WTC11 (cell line): ENCODE measurements around the gene STARD10. TPM values are rescaled to one million over a fixed set of nuclear protein-coding genes. Genes with fewer than 3 reads are reported as not detected.

Experiments
- ATAC-seq: fragments of 200-7000 bp; cut with Tn5 transposase; 2 replicates; pipeline ENCODE4 v1.10.0; 2021; ENCODE audit warnings: mild to moderate bottlenecking, moderate library complexity
- CTCF ChIA-PET: fragments of 300-600 bp; sonication (Branson Sonifier 250); formaldehyde crosslinking; loops from one replicate; lab custom pipeline; 2021; ENCODE audit warnings: antibody characterized with exemption; lab: Charles Lee
- POLR2A ChIA-PET: fragments of 350-600 bp; sonication (Branson Sonifier 250); formaldehyde crosslinking; loops from one replicate; lab custom pipeline; 2021; ENCODE audit warnings: antibody characterized with exemption; lab: Charles Lee
- DNase-seq: peaks from one replicate; pipeline ENCODE4 v3.0.0; 2021; ENCODE audit warnings: low spot score
- H3K27ac Mint-ChIP-seq: 2 replicates; pipeline ENCODE4 v1.8.0; 2021; ENCODE audit warnings: mixed read lengths
- H3K27me3 Mint-ChIP-seq: 2 replicates; pipeline ENCODE4 v1.8.0; 2021; ENCODE audit warnings: low read depth, mild to moderate bottlenecking, moderate library complexity, mixed read lengths
- H3K36me3 Mint-ChIP-seq: 2 replicates; pipeline ENCODE4 v1.8.0; 2021; ENCODE audit warnings: mixed read lengths
- H3K4me1 Mint-ChIP-seq: 2 replicates; pipeline ENCODE4 v1.8.0; 2022; ENCODE audit warnings: mixed read lengths
- H3K4me3 Mint-ChIP-seq: 2 replicates; pipeline ENCODE4 v1.8.0; 2021; ENCODE audit warnings: mild to moderate bottlenecking, moderate library complexity, mixed read lengths
- H3K9me3 Mint-ChIP-seq: 2 replicates; pipeline ENCODE4 v1.8.0; 2021; ENCODE audit warnings: mixed read lengths
- AFF4 ChIP-seq: sonication (generic); formaldehyde crosslinking; IDR thresholded peaks from 2 replicates; pipeline ENCODE4 v1.8.1; 2023; ENCODE audit warnings: mild to moderate bottlenecking, missing genetic modification reagents, borderline replicate concordance
- CDX4 ChIP-seq: fragments of 250-450 bp; sonication (Bioruptor Pico); IDR thresholded peaks from 2 replicates; pipeline ENCODE4 v1.9.0; 2021; ENCODE audit warnings: moderate library complexity, mild to moderate bottlenecking, inconsistent platforms, borderline replicate concordance
- FOXK1 ChIP-seq: sonication (generic); formaldehyde crosslinking; IDR thresholded peaks from 2 replicates; pipeline ENCODE4 v1.8.0; 2022; ENCODE audit warnings: mild to moderate bottlenecking, moderate library complexity, missing genetic modification reagents
- GABPB1 ChIP-seq: sonication (generic); formaldehyde crosslinking; IDR thresholded peaks from 2 replicates; pipeline ENCODE4 v1.8.1; 2023; ENCODE audit warnings: mild to moderate bottlenecking, missing genetic modification reagents
- HMGA2 ChIP-seq: fragments of 250-450 bp; sonication (Bioruptor Pico); IDR thresholded peaks from 2 replicates; pipeline ENCODE4 v1.4.0; 2021; ENCODE audit warnings: mild to moderate bottlenecking, moderate library complexity
- KAT7 ChIP-seq: sonication (generic); formaldehyde crosslinking; IDR thresholded peaks from 2 replicates; pipeline ENCODE4 v1.8.1; 2023; ENCODE audit warnings: missing genetic modification reagents, mild to moderate bottlenecking, borderline replicate concordance
- NR2C2 ChIP-seq: sonication (generic); formaldehyde crosslinking; IDR thresholded peaks from 2 replicates; pipeline ENCODE4 v1.8.0; 2022; ENCODE audit warnings: mild to moderate bottlenecking, missing genetic modification reagents
- STAT6 ChIP-seq: sonication (generic); formaldehyde crosslinking; conservative IDR thresholded peaks from 2 replicates; pipeline ENCODE4 v1.8.1; 2023; ENCODE audit warnings: mild to moderate bottlenecking, low read depth, missing genetic modification reagents, moderate library complexity
- ZBTB21 ChIP-seq: sonication (generic); formaldehyde crosslinking; IDR thresholded peaks from 2 replicates; pipeline ENCODE4 v1.8.1; 2023; ENCODE audit warnings: mild to moderate bottlenecking, missing genetic modification reagents, borderline replicate concordance
- ZNF281 ChIP-seq: sonication (generic); formaldehyde crosslinking; IDR thresholded peaks from 2 replicates; pipeline ENCODE4 v1.8.0; 2023; ENCODE audit warnings: mild to moderate bottlenecking, missing genetic modification reagents
- total RNA-seq: library from RNA; stranded (reverse); gene quantifications from 3 replicates; pipeline ENCODE4 v1.2.3, GENCODE V29; 2021

The STARD10 gene
- total RNA-seq, 1 experiment from 2014 or later, result 32.0 TPM

- Mint-ChIP-seq H3K4me1 (peaks cover 30% of the 10 kb centered on the region), H3K9me3 (no peaks in the 10 kb centered on the region), H3K27me3 (no peaks in the 10 kb centered on the region), H3K27ac (no peak overlapping the region), H3K36me3 (no peaks in the 10 kb centered on the region), H3K4me3 (no peak overlapping the region)
- ATAC-seq (no peak), DNase-seq (no peak)
- POLR2A ChIA-PET, result no interaction called here
- TF ChIP-seq NR2C2, result no peak
- CTCF ChIA-PET, result interaction anchor here (1.3 to 2.2 kb wide), 4 partner anchors 19 to 179 kb away, joined by 5 to 16 read pairs (median 8); partner anchors contain the start of gene STARD10
Observed at GRCh38 chr11:72768581-72768980, 25.3 kb downstream of the STARD10 start.

- ChIA-PET POLR2A (no interaction called here), CTCF (interaction anchor here (1.1 to 2.2 kb wide), 4 partner anchors 27 to 177 kb away, joined by 4 to 16 read pairs (median 7); partner anchors contain the start of gene STARD10)
- ATAC-seq, result no peak
- DNase-seq, result no peak
- TF ChIP-seq ZBTB21 (no peak), FOXK1 (no peak), KAT7 (CRISPR knock-in tag) (no peak), STAT6 (CRISPR knock-in tag) (no peak)
- H3K27ac Mint-ChIP-seq, result no peak overlapping the region
- no peaks in the 10 kb centered on the region for H3K9me3 Mint-ChIP-seq
- H3K27me3 Mint-ChIP-seq, result no peaks in the 10 kb centered on the region
- H3K4me3 Mint-ChIP-seq, result no peak overlapping the region
- H3K36me3 Mint-ChIP-seq, result no peaks in the 10 kb centered on the region
- peaks cover 33% of the 10 kb centered on the region for H3K4me1 Mint-ChIP-seq
Observed at GRCh38 chr11:72767203-72768062, 26.4 kb downstream of the STARD10 start.

- 0 out of 2 replicates have a peak overlapping the region, but pooled peaks have one; percentile 48 for H3K27ac Mint-ChIP-seq
- H3K4me1 Mint-ChIP-seq, result peaks cover 33% of the 10 kb centered on the region
- DNase-seq (no peak), ATAC-seq (no peak)
- H3K9me3 Mint-ChIP-seq, result no peaks in the 10 kb centered on the region
- POLR2A ChIA-PET, result no interaction called here
- CTCF ChIA-PET, result interaction anchor here (0.9 to 3.1 kb wide), 5 partner anchors 21 to 82 kb away, joined by 3 to 31 read pairs (median 7); partner anchors contain the start of gene STARD10
- TF ChIP-seq GABPB1, result peak; percentile 34; the same call in 1 of the 2 replicates
- no peak for TF ChIP-seq ZNF281
- no peak for TF ChIP-seq AFF4 (CRISPR knock-in tag)
- no peak for TF ChIP-seq HMGA2 (CRISPR knock-in tag)
- no peak for TF ChIP-seq CDX4 (CRISPR knock-in tag)
- H3K27me3 Mint-ChIP-seq, result no peaks in the 10 kb centered on the region
- H3K4me3 Mint-ChIP-seq, result no peak overlapping the region
- no peaks in the 10 kb centered on the region for H3K36me3 Mint-ChIP-seq
Observed at GRCh38 chr11:72766152-72766902, 27.5 kb downstream of the STARD10 start.
